Neural crest cell (in vitro differentiated cells): ENCODE data around the gene GRM4. TPM values are rescaled to one million over a fixed set of nuclear protein-coding genes. Genes with fewer than 3 reads are reported as not detected.

ENCODE experiments used
- DNase-seq: peaks from one replicate; pipeline ENCODE4 v3.0.0; 2021; ENCODE audit warnings: low read depth, mixed read lengths, low spot score
- H3K27ac Mint-ChIP-seq: one replicate; pipeline ENCODE4 v1.8.0; 2021; ENCODE audit warnings: mild to moderate bottlenecking, mixed read lengths; ENCODE audit not compliant: unreplicated experiment
- H3K27me3 Mint-ChIP-seq: 2 replicates; pipeline ENCODE4 v1.8.0; 2021; ENCODE audit warnings: low read depth, mild to moderate bottlenecking, mixed read lengths
- H3K36me3 Mint-ChIP-seq: 2 replicates; pipeline ENCODE4 v1.8.0; 2021; ENCODE audit warnings: low read depth, mild to moderate bottlenecking, mixed read lengths
- H3K4me1 Mint-ChIP-seq: 2 replicates; pipeline ENCODE4 v1.8.0; 2021; ENCODE audit warnings: mixed read lengths
- H3K4me3 Mint-ChIP-seq: one replicate; pipeline ENCODE4 v1.8.0; 2021; ENCODE audit warnings: mild to moderate bottlenecking, mixed read lengths
- H3K9me3 Mint-ChIP-seq: 2 replicates; pipeline ENCODE4 v1.8.0; 2021; ENCODE audit warnings: mixed read lengths
- total RNA-seq: library from RNA; stranded (reverse); gene quantifications from 2 replicates; pipeline ENCODE4 v1.2.1, GENCODE V29; 2021
- TF ChIP-seq, protein P1 (sequence below): fragments of 200-600 bp; sonication (generic); conservative IDR thresholded peaks from 2 replicates; pipeline ENCODE4 v1.5.0; 2021; ENCODE audit warnings: antibody characterized with exemption, mild to moderate bottlenecking

Gene GRM4
- total RNA-seq, 1 donor from 2014 or later: not detected

DNA sequence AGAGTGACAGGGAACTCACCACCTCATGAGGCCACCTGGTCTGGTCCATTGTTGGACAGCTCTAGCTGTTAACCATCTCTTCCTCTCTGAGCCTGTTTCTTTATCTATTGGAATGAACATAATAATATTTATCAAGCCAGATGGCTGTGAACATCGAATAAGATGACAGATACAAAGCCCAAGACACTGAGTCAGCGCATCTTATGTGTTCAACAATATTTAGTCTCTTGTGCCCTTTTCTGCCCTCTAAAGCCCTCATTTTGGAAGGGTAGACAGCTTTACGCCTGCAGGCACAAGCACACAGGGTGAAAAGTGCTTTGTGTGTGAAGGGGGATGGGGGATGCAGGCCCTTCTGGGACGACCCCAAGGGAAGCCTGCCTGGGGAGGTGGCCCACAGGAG, 164.0 kb downstream of the GRM4 start:
- no peaks in the 10 kb centered on the region for H3K4me1 Mint-ChIP-seq
- DNase-seq: no peak
- H3K4me3 Mint-ChIP-seq: no peak overlapping the region
- TF ChIP-seq, protein P1, sequence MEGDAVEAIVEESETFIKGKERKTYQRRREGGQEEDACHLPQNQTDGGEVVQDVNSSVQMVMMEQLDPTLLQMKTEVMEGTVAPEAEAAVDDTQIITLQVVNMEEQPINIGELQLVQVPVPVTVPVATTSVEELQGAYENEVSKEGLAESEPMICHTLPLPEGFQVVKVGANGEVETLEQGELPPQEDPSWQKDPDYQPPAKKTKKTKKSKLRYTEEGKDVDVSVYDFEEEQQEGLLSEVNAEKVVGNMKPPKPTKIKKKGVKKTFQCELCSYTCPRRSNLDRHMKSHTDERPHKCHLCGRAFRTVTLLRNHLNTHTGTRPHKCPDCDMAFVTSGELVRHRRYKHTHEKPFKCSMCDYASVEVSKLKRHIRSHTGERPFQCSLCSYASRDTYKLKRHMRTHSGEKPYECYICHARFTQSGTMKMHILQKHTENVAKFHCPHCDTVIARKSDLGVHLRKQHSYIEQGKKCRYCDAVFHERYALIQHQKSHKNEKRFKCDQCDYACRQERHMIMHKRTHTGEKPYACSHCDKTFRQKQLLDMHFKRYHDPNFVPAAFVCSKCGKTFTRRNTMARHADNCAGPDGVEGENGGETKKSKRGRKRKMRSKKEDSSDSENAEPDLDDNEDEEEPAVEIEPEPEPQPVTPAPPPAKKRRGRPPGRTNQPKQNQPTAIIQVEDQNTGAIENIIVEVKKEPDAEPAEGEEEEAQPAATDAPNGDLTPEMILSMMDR: no peak
- H3K27me3 Mint-ChIP-seq: peaks cover 11% of the 10 kb centered on the region
- H3K9me3 Mint-ChIP-seq: no peaks in the 10 kb centered on the region
- H3K27ac Mint-ChIP-seq: no peak overlapping the region
- no peaks in the 10 kb centered on the region for H3K36me3 Mint-ChIP-seq

DNA sequence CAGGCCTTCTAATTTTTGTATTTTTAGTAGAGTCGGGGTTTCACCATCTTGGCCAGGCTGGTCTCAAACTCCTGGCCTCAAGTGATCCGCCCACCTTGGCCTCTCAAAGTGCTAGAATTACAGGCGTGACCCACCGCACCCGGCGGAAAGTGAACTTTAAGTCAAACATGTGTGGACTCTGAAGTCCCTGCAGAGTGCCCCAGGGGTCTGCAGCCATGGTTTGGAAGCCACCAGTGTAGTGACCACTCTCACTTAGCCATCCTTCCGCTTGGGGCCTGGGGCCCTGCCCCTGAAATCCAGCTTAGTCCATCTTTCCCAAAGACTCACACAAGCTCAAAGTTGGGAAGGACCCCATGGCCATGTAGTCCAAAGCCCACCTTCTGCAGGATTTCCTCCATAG, 164.5 kb downstream of the GRM4 start:
- Mint-ChIP-seq H3K9me3 (no peaks in the 10 kb centered on the region), H3K27me3 (peaks cover 15% of the 10 kb centered on the region), H3K27ac (no peak overlapping the region), H3K4me1 (no peaks in the 10 kb centered on the region), H3K4me3 (no peak overlapping the region), H3K36me3 (no peaks in the 10 kb centered on the region)
- no peak for DNase-seq
- TF ChIP-seq, protein P1: no peak

DNA sequence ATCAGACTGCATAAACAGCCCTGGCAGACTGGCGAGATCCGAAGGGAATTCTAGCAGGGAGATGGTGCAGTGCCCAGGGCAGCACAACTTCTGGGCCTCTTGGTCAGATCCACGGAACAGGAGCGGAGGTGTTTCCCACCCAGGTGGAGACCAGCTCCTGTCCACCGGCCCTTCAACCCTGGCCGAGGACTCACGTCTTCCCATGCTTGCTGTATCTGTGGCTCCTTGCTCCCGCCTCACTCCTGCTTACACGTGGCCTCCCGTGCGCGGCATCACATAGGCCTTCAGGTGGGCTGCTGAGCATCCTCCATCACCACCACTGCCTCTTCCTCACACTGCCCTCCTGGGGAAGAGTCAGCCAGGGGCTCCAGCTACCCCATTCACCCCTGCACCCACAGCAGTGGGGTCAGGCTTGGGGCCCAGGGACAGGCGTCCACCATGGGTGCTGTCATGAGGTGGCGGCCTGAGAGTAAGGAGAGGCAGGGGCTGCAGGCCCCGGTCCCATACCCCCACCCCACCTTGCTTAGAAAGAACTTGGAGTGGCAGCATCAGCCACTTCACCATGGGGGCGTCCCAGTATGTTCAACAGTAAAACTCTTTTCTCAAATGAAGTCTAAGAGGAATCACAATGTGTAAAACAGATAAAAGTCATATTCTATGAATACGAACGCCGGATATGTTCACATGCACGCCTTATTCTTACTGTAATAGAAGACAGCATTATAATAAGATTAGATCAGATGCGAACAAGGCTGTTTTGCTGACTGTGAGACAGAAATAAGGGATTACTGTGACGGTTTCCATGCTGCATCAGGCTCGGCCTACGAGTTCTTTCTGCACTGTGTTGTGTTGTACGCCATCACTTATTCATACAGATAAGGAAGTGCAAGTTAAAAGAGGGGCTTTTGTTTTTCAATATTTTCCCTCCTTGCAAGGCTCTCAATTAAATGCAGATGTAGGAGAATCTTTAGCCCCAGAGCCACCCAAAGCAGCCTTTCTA, 165.4 kb downstream of the GRM4 start:
- Mint-ChIP-seq H3K4me1 (no peaks in the 10 kb centered on the region), H3K9me3 (no peaks in the 10 kb centered on the region), H3K36me3 (no peaks in the 10 kb centered on the region), H3K4me3 (no peak overlapping the region), H3K27ac (no peak overlapping the region), H3K27me3 (peaks cover 18% of the 10 kb centered on the region)
- TF ChIP-seq, protein P1: no peak
- no peak for DNase-seq

DNA sequence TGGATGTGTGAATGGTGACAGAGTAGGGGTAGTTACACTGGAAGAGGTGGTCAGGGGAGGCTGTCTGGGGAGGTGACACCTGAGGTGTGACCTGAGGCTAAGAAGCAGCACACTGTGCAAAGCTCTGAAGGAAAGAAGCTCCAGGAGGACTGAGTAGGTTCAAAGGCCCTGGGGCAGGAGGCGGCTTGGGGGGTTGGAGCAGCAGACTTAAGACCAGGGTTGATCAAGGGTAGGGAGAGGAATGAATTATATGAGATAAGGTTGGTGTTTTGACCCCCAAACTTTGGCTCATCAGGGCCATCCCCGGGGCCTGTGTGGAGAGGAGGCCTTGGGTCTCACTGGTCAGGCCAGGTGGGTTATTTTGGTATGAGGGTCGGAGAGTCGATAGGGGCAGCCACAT, 166.1 kb downstream of the GRM4 start:
- no peak overlapping the region for H3K27ac Mint-ChIP-seq
- H3K4me1 Mint-ChIP-seq: no peaks in the 10 kb centered on the region
- no peak overlapping the region for H3K4me3 Mint-ChIP-seq
- H3K9me3 Mint-ChIP-seq: no peaks in the 10 kb centered on the region
- peaks cover 20% of the 10 kb centered on the region for H3K27me3 Mint-ChIP-seq
- no peak for DNase-seq
- no peaks in the 10 kb centered on the region for H3K36me3 Mint-ChIP-seq
- TF ChIP-seq, protein P1: no peak

DNA sequence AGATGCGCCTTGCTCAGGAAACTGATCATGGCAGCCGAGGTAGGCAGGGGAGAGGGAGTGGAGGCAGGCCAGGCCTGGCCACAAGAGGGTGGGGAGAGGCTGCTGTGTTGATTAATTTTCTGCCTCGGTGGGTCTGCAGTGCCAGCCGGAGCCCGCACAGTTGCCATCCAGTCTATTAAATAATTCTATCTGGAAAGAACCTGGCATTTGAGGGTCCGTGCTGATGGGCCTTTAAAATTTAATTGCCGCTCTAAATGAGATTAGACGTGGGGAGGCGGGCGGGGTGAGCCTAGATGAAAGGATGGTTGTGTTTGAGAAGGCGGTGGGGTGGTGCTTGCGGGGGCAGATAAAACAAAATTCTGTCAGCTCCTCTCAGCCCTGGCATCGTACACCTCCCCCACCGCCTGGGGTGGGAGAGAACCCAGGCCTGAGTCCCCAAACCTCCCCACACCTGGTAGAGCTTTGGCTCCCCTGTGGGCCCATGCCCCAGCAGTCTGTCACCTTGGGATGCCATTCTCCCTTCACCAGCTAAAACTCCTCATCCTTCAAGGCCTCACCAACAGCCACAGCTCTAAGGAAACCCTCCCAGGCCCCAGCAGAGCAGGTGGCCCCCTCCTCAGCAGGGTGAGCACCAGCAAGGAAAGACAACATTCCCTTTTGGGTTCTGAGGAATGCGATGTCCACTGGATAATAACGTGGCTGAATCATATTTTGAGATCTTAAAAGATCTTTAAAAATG, 167.3 kb downstream of the GRM4 start:
- Mint-ChIP-seq H3K9me3 (no peaks in the 10 kb centered on the region), H3K27me3 (peaks cover 32% of the 10 kb centered on the region), H3K36me3 (no peaks in the 10 kb centered on the region), H3K27ac (no peak overlapping the region), H3K4me3 (no peak overlapping the region), H3K4me1 (no peaks in the 10 kb centered on the region)
- TF ChIP-seq, protein P1: no peak
- no peak for DNase-seq
